Glutamatergic neuron (in vitro differentiated cells): ENCODE results near the gene MGAT5B. TPM values are rescaled to one million over a fixed set of nuclear protein-coding genes. Genes with fewer than 3 reads are reported as not detected.

Experiments used
- DNase-seq: peaks from one replicate; pipeline ENCODE4 v3.0.0; 2022
- H3K27ac Mint-ChIP-seq: one replicate; pipeline ENCODE4 v1.8.0; 2020; ENCODE audit warnings: mild to moderate bottlenecking, mixed read lengths, inconsistent platforms; ENCODE audit not compliant: unreplicated experiment
- H3K27me3 Mint-ChIP-seq: one replicate; pipeline ENCODE4 v1.8.0; 2020; ENCODE audit warnings: mild to moderate bottlenecking, moderate library complexity, mixed read lengths, inconsistent platforms; ENCODE audit not compliant: unreplicated experiment
- H3K36me3 Mint-ChIP-seq: one replicate; pipeline ENCODE4 v1.8.0; 2020; ENCODE audit warnings: mild to moderate bottlenecking, mixed read lengths, inconsistent platforms; ENCODE audit not compliant: unreplicated experiment
- H3K4me1 Mint-ChIP-seq: one replicate; pipeline ENCODE4 v1.8.0; 2020; ENCODE audit warnings: mild to moderate bottlenecking, low read depth, mixed read lengths, inconsistent platforms; ENCODE audit not compliant: unreplicated experiment
- H3K4me3 Mint-ChIP-seq: one replicate; pipeline ENCODE4 v1.8.0; 2020; ENCODE audit warnings: mild to moderate bottlenecking, mixed read lengths, inconsistent platforms; ENCODE audit not compliant: unreplicated experiment
- H3K9me3 Mint-ChIP-seq: one replicate; pipeline ENCODE4 v1.8.0; 2020; ENCODE audit warnings: mild to moderate bottlenecking, moderate library complexity, mixed read lengths, inconsistent platforms; ENCODE audit not compliant: unreplicated experiment
- CTCF ChIP-seq: fragments of 200-600 bp; sonication (generic); IDR thresholded peaks from one replicate; pipeline ENCODE4 v1.5.0; 2021; ENCODE audit not compliant: partially characterized antibody, unreplicated experiment
- total RNA-seq: library from RNA; stranded (reverse); fragmentation: NEBNext Ultra II Directional; extraction: Animal tissue kit (Norgen Biotek cat#: 25700); gene quantifications from one replicate; pipeline ENCODE4 v1.2.1, GENCODE V29; 2021; ENCODE audit not compliant: unreplicated experiment

The MGAT5B gene
- total RNA-seq, 1 donor from 2014 or later: 22.9 TPM

DNA sequence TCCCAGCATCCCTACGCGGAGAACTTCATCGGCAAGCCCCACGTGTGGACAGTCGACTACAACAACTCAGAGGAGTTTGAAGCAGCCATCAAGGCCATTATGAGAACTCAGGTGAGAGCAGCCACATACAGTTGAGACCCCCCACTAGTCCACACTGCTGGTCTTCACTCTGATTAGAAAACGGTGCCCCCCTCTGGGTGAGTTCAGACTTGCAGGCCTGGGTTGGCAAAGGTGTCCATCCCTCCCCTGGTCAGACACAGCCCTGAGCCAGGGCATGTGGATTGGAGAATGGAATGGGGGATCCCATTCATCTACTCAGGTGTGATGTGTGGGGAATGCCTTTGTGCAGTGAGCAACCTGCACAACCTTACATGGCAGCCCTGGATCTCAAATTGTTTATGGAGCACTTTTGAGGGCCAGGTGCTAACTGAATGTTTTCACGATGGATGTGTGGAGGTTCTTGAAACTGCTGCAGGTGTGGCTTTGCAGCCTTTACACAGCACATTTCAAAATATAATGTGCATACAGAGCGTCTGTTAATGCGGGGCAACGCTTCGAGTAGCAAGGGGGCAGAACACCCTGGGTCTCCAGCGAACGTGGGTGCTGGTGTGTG, 72.6 kb downstream of the MGAT5B start:
- peak; percentile 19 for TF ChIP-seq CTCF
- DNase-seq: no peak
- Mint-ChIP-seq H3K36me3 (peaks cover 3% of the 10 kb centered on the region), H3K27me3 (peaks cover 2% of the 10 kb centered on the region), H3K27ac (no peak overlapping the region), H3K9me3 (peaks cover 5% of the 10 kb centered on the region), H3K4me1 (peaks cover 3% of the 10 kb centered on the region), H3K4me3 (no peak overlapping the region)

GRCh38 chr17:76943202-76943601, 75.0 kb downstream of the MGAT5B start:
- DNase-seq: no peak
- no peak overlapping the region for H3K4me3 Mint-ChIP-seq
- no peak overlapping the region for H3K27ac Mint-ChIP-seq
- H3K36me3 Mint-ChIP-seq: no peaks in the 10 kb centered on the region
- peaks cover 5% of the 10 kb centered on the region for H3K9me3 Mint-ChIP-seq
- H3K4me1 Mint-ChIP-seq: peaks cover 3% of the 10 kb centered on the region
- no peak for TF ChIP-seq CTCF
- no peaks in the 10 kb centered on the region for H3K27me3 Mint-ChIP-seq

DNA sequence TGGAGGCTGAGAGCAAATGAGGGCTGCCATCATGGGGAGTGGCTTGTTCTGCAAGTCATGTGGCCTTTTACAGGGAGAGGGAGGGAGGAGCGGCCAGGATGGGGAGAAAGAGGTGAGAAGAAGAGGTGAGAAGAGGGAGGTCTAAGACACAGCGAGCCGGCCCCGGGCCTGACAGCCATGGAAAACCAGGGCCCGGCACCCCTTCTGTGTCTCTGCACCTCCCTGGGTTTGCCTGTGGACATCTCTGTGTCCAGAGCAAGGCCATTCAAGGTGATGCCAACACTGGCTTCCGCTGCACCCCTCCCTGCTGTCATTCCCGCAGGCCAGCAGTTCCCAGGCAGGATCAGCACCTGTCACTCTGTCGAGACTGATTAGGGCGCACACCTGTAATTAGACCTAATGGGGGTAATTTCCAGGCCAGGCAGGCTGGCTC, 75.6 kb downstream of the MGAT5B start:
- no peaks in the 10 kb centered on the region for H3K36me3 Mint-ChIP-seq
- DNase-seq: no peak
- peak overlapping the region; percentile 59 for H3K27ac Mint-ChIP-seq
- no peaks in the 10 kb centered on the region for H3K27me3 Mint-ChIP-seq
- peaks cover 3% of the 10 kb centered on the region for H3K4me1 Mint-ChIP-seq
- H3K4me3 Mint-ChIP-seq: no peak overlapping the region
- peaks cover 5% of the 10 kb centered on the region for H3K9me3 Mint-ChIP-seq
- no peak for TF ChIP-seq CTCF

DNA sequence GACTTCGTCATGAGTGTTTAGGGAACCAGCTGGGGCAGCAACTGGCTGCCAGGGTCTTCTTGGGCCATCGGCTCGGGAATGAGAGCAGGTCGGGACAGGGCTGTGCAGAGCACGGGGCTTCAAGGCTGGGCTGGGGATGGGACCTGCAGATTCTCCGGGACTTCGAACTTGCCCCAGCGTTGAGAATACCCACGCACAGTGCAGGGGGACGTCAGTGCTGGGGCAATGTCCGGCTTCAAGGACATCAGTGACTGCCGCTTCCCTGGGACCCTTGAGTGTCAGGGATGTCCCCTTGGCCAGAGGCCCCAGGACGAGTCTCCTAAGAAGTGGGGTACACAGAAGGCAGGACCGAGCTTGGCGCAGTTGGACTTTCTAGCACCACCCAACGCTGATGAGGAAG, 76.3 kb downstream of the MGAT5B start:
- Mint-ChIP-seq H3K4me1 (peaks cover 4% of the 10 kb centered on the region), H3K9me3 (peaks cover 5% of the 10 kb centered on the region), H3K27ac (no peak overlapping the region)

More for the DNA sequence above, 76.3 kb downstream of the MGAT5B start:
- H3K4me3 Mint-ChIP-seq: no peak overlapping the region
- no peaks in the 10 kb centered on the region for H3K36me3 Mint-ChIP-seq
- no peak for DNase-seq
- no peak for TF ChIP-seq CTCF
- H3K27me3 Mint-ChIP-seq: no peaks in the 10 kb centered on the region
